Smooth muscle cell (in vitro differentiated cells): Measurements from ENCODE around the gene RIBC1. TPM values are rescaled to one million over a fixed set of nuclear protein-coding genes. Genes with fewer than 3 reads are reported as not detected.

Experiments
- DNase-seq: peaks from one replicate; lab custom pipeline; 2025; ENCODE audit not compliant: unreplicated experiment; lab: John Stamatoyannopoulos, UW
- H2AFZ ChIP-seq: fragments of 200-600 bp; sonication (generic); 2 replicates; pipeline ENCODE4 v1.6.0; 2016; ENCODE audit warnings: antibody characterized with exemption, low read depth, mild to moderate bottlenecking
- H3F3A ChIP-seq: fragments of 200-600 bp; sonication (generic); 2 replicates; pipeline ENCODE4 v1.6.0; 2017; ENCODE audit warnings: antibody characterized with exemption, low read depth
- H3K27ac ChIP-seq: fragments of 200-600 bp; sonication (generic); 2 replicates; pipeline ENCODE4 v1.5.1; 2016; ENCODE audit warnings: low read depth, mild to moderate bottlenecking
- H3K27me3 ChIP-seq: fragments of 200-600 bp; sonication (generic); 2 replicates; pipeline ENCODE4 v1.6.1; 2016; ENCODE audit warnings: low read depth, mild to moderate bottlenecking
- H3K36me3 ChIP-seq: fragments of 200-600 bp; sonication (generic); 2 replicates; pipeline ENCODE4 v1.5.1; 2016; ENCODE audit warnings: low read depth
- H3K4me1 ChIP-seq: fragments of 200-600 bp; sonication (generic); 2 replicates; pipeline ENCODE4 v1.5.1; 2016; ENCODE audit warnings: low read depth
- H3K4me2 ChIP-seq: fragments of 200-600 bp; sonication (generic); 2 replicates; pipeline ENCODE4 v1.6.0; 2016; ENCODE audit warnings: mild to moderate bottlenecking
- H3K4me3 ChIP-seq: fragments of 200-600 bp; sonication (generic); 2 replicates; pipeline ENCODE4 v1.5.1; 2016; ENCODE audit warnings: mild to moderate bottlenecking
- H3K79me2 ChIP-seq: fragments of 200-600 bp; sonication (generic); 2 replicates; pipeline ENCODE4 v1.6.0; 2016; ENCODE audit warnings: low read depth, mild to moderate bottlenecking
- H3K9ac ChIP-seq: fragments of 200-600 bp; sonication (generic); 2 replicates; pipeline ENCODE4 v1.6.0; 2016; ENCODE audit warnings: low read depth
- H3K9me3 ChIP-seq: fragments of 200-600 bp; sonication (generic); replicated peaks from 2 replicates; pipeline ENCODE4 v1.5.1; 2016; ENCODE audit warnings: low read depth
- H4K20me1 ChIP-seq: fragments of 200-600 bp; sonication (generic); 2 replicates; pipeline ENCODE4 v1.6.0; 2016; ENCODE audit warnings: low read depth
- WGBS: methylation state at CpG from one replicate; pipeline ENCODE4 v1.1.7; 2016; ENCODE audit warnings: low lambda C conversion rate; 5-methylcytosine and 5-hydroxymethylcytosine counted together
- polyA plus RNA-seq: library from polyadenylated mRNA; unstranded; fragments of >200 nt; fragmentation: Nextera tagmentation; extraction: Ambion mirVana; gene quantifications from 2 replicates; pipeline ENCODE4 v1.2.1, GENCODE V29; 2016
- total RNA-seq: library from RNA; depleted of rRNA; stranded (reverse); fragments of >200 nt; gene quantifications from 2 replicates; pipeline ENCODE4 v1.2.3, GENCODE V29; 2014
- TF ChIP-seq, protein P1 (sequence below): fragments of 200-600 bp; sonication (generic); IDR thresholded peaks from 2 replicates; pipeline ENCODE4 v1.5.1; 2017; ENCODE audit warnings: borderline replicate concordance, mild to moderate bottlenecking, antibody characterized with exemption; ENCODE audit not compliant: insufficient read depth, poor library complexity, severe bottlenecking

Gene RIBC1
- total and polyA plus RNA-seq, 2 experiments from 2014 or later, result 0.16 to 1.4 TPM

- Histone ChIP-seq H3K9ac (peak overlapping the region; percentile 91), H3K27ac (peak overlapping the region; percentile 86), H3K27me3 (no peaks in the 10 kb centered on the region), H3F3A (no peaks in the 10 kb centered on the region), H4K20me1 (peaks cover 17% of the 10 kb centered on the region), H3K79me2 (peaks cover 44% of the 10 kb centered on the region), H3K4me2 (peak overlapping the region; percentile 83), H3K4me1 (no peaks in the 10 kb centered on the region), H3K36me3 (no peaks in the 10 kb centered on the region), H3K9me3 (no peaks in the 10 kb centered on the region), H2AFZ (peak overlapping the region; percentile 81), H3K4me3 (peak overlapping the region; percentile 68)
- TF ChIP-seq, protein P1, sequence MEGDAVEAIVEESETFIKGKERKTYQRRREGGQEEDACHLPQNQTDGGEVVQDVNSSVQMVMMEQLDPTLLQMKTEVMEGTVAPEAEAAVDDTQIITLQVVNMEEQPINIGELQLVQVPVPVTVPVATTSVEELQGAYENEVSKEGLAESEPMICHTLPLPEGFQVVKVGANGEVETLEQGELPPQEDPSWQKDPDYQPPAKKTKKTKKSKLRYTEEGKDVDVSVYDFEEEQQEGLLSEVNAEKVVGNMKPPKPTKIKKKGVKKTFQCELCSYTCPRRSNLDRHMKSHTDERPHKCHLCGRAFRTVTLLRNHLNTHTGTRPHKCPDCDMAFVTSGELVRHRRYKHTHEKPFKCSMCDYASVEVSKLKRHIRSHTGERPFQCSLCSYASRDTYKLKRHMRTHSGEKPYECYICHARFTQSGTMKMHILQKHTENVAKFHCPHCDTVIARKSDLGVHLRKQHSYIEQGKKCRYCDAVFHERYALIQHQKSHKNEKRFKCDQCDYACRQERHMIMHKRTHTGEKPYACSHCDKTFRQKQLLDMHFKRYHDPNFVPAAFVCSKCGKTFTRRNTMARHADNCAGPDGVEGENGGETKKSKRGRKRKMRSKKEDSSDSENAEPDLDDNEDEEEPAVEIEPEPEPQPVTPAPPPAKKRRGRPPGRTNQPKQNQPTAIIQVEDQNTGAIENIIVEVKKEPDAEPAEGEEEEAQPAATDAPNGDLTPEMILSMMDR, result no peak
- DNase-seq, result no peak
- WGBS, result 48% methylated on average over 15 of the region's 15 CpGs
Observed at GRCh38 chrX:53421772-53422085, 944 bp upstream of the RIBC1 start.

DNA sequence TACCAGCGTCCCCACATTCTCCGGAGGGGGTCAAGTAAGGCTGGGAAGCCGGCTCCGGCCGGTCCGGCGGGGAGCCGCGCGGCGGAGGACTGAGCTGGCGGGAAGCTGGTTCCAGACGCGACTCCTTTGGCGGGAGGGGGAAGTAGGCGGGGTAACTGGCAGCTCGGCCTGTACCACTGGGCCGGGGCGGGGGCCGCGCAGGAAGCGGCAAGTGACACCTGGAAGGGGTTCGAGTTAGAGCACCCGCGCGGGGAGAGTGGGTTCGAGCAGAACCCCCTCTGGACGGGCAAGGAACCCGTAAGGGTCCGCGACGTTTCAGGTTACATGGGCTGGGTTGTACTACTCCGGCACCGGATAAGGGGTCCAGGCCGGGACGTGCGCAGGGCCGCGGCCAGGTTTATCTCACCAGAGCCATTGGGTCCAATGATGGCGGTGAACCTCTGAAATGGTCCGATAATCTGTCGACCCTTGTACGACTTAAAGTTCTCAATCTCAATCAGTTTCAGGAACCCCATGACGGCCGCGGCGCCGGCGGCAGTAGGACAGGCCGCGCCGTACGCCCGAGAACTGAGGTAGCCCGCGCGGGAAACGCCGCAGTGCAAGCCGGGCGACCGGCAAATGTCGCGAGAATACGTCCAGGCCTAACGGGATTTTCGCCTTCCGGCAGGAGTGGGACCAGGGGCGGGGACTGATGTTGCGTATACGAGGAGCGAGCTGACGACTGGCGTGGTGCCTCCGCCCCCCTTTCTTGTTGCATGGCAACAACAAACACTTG lies 400 bp upstream of the RIBC1 start, which contains the start of gene SMC1A:
SMC1A (minus strand) TSS at position 569 of the 775 bp plus-strand sequence; CDS start at position 515, 54 bp downstream.
- H3K27me3 ChIP-seq, result no peaks in the 10 kb centered on the region
- H3K27ac ChIP-seq, result peak within 1 kb of the TSS; percentile 86
- H3F3A ChIP-seq, result no peaks in the 10 kb centered on the region
- H4K20me1 ChIP-seq, result peaks cover 13% of the 10 kb centered on the region
- H3K79me2 ChIP-seq, result peaks cover 41% of the 10 kb centered on the region
- H3K9ac ChIP-seq, result peak within 1 kb of the TSS; percentile 91
- WGBS, result 42% methylated on average over 66 of the region's 75 CpGs
- H3K36me3 ChIP-seq, result no peaks in the 10 kb centered on the region
- peak; percentile 62 for DNase-seq
- TF ChIP-seq, protein P1, result no peak
- peak within 1 kb of the TSS; percentile 83 for H3K4me2 ChIP-seq
- no peaks in the 10 kb centered on the region for H3K9me3 ChIP-seq
- peak within 1 kb of the TSS; percentile 68 for H3K4me3 ChIP-seq
- no peaks in the 10 kb centered on the region for H3K4me1 ChIP-seq
- H2AFZ ChIP-seq, result peak within 1 kb of the TSS; percentile 81

GRCh38 chrX:53429755-53430154 lies 7.1 kb downstream of the RIBC1 start:
- no peak for DNase-seq
- Histone ChIP-seq H3K9ac (no peak overlapping the region), H2AFZ (no peak overlapping the region), H4K20me1 (no peaks in the 10 kb centered on the region), H3K4me2 (no peak overlapping the region), H3F3A (no peaks in the 10 kb centered on the region), H3K4me1 (no peaks in the 10 kb centered on the region), H3K4me3 (no peak overlapping the region), H3K79me2 (no peaks in the 10 kb centered on the region), H3K27ac (no peak overlapping the region), H3K9me3 (no peaks in the 10 kb centered on the region), H3K36me3 (no peaks in the 10 kb centered on the region), H3K27me3 (no peaks in the 10 kb centered on the region)
- 91% methylated on average over 8 of the region's 8 CpGs for WGBS
- TF ChIP-seq, protein P1, result no peak

DNA sequence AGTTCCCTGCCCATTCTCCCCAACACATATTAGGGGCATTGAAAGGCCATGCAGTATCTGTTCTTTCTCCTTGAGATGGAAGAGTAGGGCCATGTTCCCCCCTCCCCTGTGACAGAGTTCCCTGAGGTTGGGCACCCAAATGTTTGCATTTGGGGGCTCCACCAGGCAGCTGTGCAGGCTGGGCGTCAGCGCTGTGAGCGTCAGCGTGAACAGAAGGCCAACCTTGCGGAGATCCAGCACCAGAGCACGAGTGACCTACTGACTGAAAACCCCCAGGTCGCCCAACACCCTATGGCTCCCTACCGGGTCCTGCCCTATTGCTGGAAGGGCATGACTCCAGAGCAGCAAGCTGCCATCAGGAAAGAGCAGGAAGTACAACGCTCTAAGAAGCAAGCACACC lies 7.6 kb downstream of the RIBC1 start:
- Histone ChIP-seq H3K79me2 (no peaks in the 10 kb centered on the region), H4K20me1 (no peaks in the 10 kb centered on the region), H3K9ac (no peak overlapping the region), H3K27me3 (no peaks in the 10 kb centered on the region), H3K36me3 (no peaks in the 10 kb centered on the region), H3K4me3 (no peak overlapping the region), H3K9me3 (no peaks in the 10 kb centered on the region), H3K4me1 (no peaks in the 10 kb centered on the region), H3K27ac (no peak overlapping the region), H3K4me2 (no peak overlapping the region), H2AFZ (no peak overlapping the region), H3F3A (no peaks in the 10 kb centered on the region)
- 86% methylated on average over 9 of the region's 9 CpGs for WGBS
- TF ChIP-seq, protein P1, result no peak
- DNase-seq, result no peak
